Activated T-cell treated with anti-CD3 and anti-CD28 coated beads, Interleukin-2, amount 50 U/mL, for 1 hour (primary cell): Measurements from ENCODE around the gene SDCCAG8.

Experiments
- DNase-seq: peaks from one replicate; pipeline ENCODE4 v3.0.0-alpha.2; 2020

The SDCCAG8 gene

GRCh38 chr1:243341074-243341473, 85.2 kb downstream of the SDCCAG8 start:
- DNase-seq = no peak

- no peak for DNase-seq
Measured at GRCh38 chr1:243343970-243344937, 88.4 kb downstream of the SDCCAG8 start.

GRCh38 chr1:243345205-243345604, 89.4 kb downstream of the SDCCAG8 start:
- DNase-seq = no peak

- DNase-seq = no peak
Measured at GRCh38 chr1:243346016-243346415, 90.2 kb downstream of the SDCCAG8 start.

- no peak for DNase-seq
Measured at GRCh38 chr1:243346468-243346867, 90.6 kb downstream of the SDCCAG8 start.

GRCh38 chr1:243348331-243348730, 92.5 kb downstream of the SDCCAG8 start:
- no peak for DNase-seq

- DNase-seq = no peak
Measured at GRCh38 chr1:243349128-243349527, 93.3 kb downstream of the SDCCAG8 start.

- DNase-seq = no peak
Measured at GRCh38 chr1:243351337-243351736, 95.5 kb downstream of the SDCCAG8 start.

GRCh38 chr1:243354511-243355153, 98.8 kb downstream of the SDCCAG8 start:
- no peak for DNase-seq

- DNase-seq = no peak
Measured at GRCh38 chr1:243363832-243364231, 108.0 kb downstream of the SDCCAG8 start.

- DNase-seq = no peak
Measured at GRCh38 chr1:243364330-243364729, 108.5 kb downstream of the SDCCAG8 start.

- no peak for DNase-seq
Measured at GRCh38 chr1:243364866-243365265, 109.0 kb downstream of the SDCCAG8 start.

GRCh38 chr1:243367314-243367713, 111.5 kb downstream of the SDCCAG8 start:
- DNase-seq = no peak

- DNase-seq = no peak
Measured at GRCh38 chr1:243374412-243374811, 118.6 kb downstream of the SDCCAG8 start.

- DNase-seq = no peak
Measured at GRCh38 chr1:243375596-243375995, 119.8 kb downstream of the SDCCAG8 start.

- no peak for DNase-seq
Measured at GRCh38 chr1:243378669-243379068, 122.8 kb downstream of the SDCCAG8 start.

GRCh38 chr1:243379208-243379607, 123.4 kb downstream of the SDCCAG8 start:
- no peak for DNase-seq

GRCh38 chr1:243379706-243380105, 123.9 kb downstream of the SDCCAG8 start:
- no peak for DNase-seq

GRCh38 chr1:243388276-243388675, 132.4 kb downstream of the SDCCAG8 start:
- no peak for DNase-seq

GRCh38 chr1:243390162-243390791, 134.4 kb downstream of the SDCCAG8 start:
- no peak for DNase-seq

GRCh38 chr1:243391355-243391754, 135.5 kb downstream of the SDCCAG8 start:
- DNase-seq = no peak

GRCh38 chr1:243393096-243393495, 137.3 kb downstream of the SDCCAG8 start:
- no peak for DNase-seq

- DNase-seq = no peak
Measured at GRCh38 chr1:243394066-243394465, 138.2 kb downstream of the SDCCAG8 start.
